Neural crest cell (in vitro differentiated cells): ENCODE data around the gene SMG6. TPM values are rescaled to one million over a fixed set of nuclear protein-coding genes. Genes with fewer than 3 reads are reported as not detected.
A peak's percentile ranks its signal among the peaks of the same experiment; 100 is the strongest.

Experiments
- DNase-seq: peaks from one replicate; pipeline ENCODE4 v3.0.0; 2021; ENCODE audit warnings: low read depth, mixed read lengths, low spot score
- H3K27ac Mint-ChIP-seq: one replicate; pipeline ENCODE4 v1.8.0; 2021; ENCODE audit warnings: mild to moderate bottlenecking, mixed read lengths; ENCODE audit not compliant: unreplicated experiment
- H3K27me3 Mint-ChIP-seq: 2 replicates; pipeline ENCODE4 v1.8.0; 2021; ENCODE audit warnings: low read depth, mild to moderate bottlenecking, mixed read lengths
- H3K36me3 Mint-ChIP-seq: 2 replicates; pipeline ENCODE4 v1.8.0; 2021; ENCODE audit warnings: low read depth, mild to moderate bottlenecking, mixed read lengths
- H3K4me1 Mint-ChIP-seq: 2 replicates; pipeline ENCODE4 v1.8.0; 2021; ENCODE audit warnings: mixed read lengths
- H3K4me3 Mint-ChIP-seq: one replicate; pipeline ENCODE4 v1.8.0; 2021; ENCODE audit warnings: mild to moderate bottlenecking, mixed read lengths
- H3K9me3 Mint-ChIP-seq: 2 replicates; pipeline ENCODE4 v1.8.0; 2021; ENCODE audit warnings: mixed read lengths
- CTCF ChIP-seq: fragments of 200-600 bp; sonication (generic); conservative IDR thresholded peaks from 2 replicates; pipeline ENCODE4 v1.5.0; 2021; ENCODE audit warnings: antibody characterized with exemption, mild to moderate bottlenecking
- total RNA-seq: library from RNA; stranded (reverse); gene quantifications from 2 replicates; pipeline ENCODE4 v1.2.1, GENCODE V29; 2021

The SMG6 gene
- total RNA-seq, 1 donor from 2014 or later: 57.2 TPM

GRCh38 chr17:2275722-2276121, 27.9 kb downstream of the SMG6 start:
- no peak overlapping the region for H3K27ac Mint-ChIP-seq
- H3K4me3 Mint-ChIP-seq: no peak overlapping the region
- no peaks in the 10 kb centered on the region for H3K9me3 Mint-ChIP-seq
- DNase-seq: no peak
- H3K4me1 Mint-ChIP-seq: no peaks in the 10 kb centered on the region
- no peaks in the 10 kb centered on the region for H3K27me3 Mint-ChIP-seq
- TF ChIP-seq CTCF: no peak
- peaks cover 5% of the 10 kb centered on the region for H3K36me3 Mint-ChIP-seq

- H3K4me1 Mint-ChIP-seq: no peaks in the 10 kb centered on the region
- TF ChIP-seq CTCF: no peak
- H3K9me3 Mint-ChIP-seq: no peaks in the 10 kb centered on the region
- DNase-seq: no peak
- peaks cover 5% of the 10 kb centered on the region for H3K36me3 Mint-ChIP-seq
- H3K27ac Mint-ChIP-seq: no peak overlapping the region
- no peaks in the 10 kb centered on the region for H3K27me3 Mint-ChIP-seq
- H3K4me3 Mint-ChIP-seq: no peak overlapping the region
These were observed 29.2 kb downstream of the SMG6 start for GRCh38 chr17:2274414-2274813.

- H3K27ac Mint-ChIP-seq: peak overlapping the region; percentile 39
- no peak for TF ChIP-seq CTCF
- H3K9me3 Mint-ChIP-seq: no peaks in the 10 kb centered on the region
- DNase-seq: no peak
- H3K36me3 Mint-ChIP-seq: peaks cover 5% of the 10 kb centered on the region
- no peaks in the 10 kb centered on the region for H3K27me3 Mint-ChIP-seq
- no peaks in the 10 kb centered on the region for H3K4me1 Mint-ChIP-seq
- no peak overlapping the region for H3K4me3 Mint-ChIP-seq
These were observed 31.4 kb downstream of the SMG6 start for GRCh38 chr17:2271985-2272702.

- H3K27me3 Mint-ChIP-seq: no peaks in the 10 kb centered on the region
- DNase-seq: no peak
These were observed 36.2 kb downstream of the SMG6 start for GRCh38 chr17:2267354-2267753.

GRCh38 chr17:2266865-2267228, 36.7 kb downstream of the SMG6 start:
- H3K9me3 Mint-ChIP-seq: no peaks in the 10 kb centered on the region
- H3K36me3 Mint-ChIP-seq: peaks cover 7% of the 10 kb centered on the region
- H3K4me3 Mint-ChIP-seq: no peak overlapping the region
- H3K27me3 Mint-ChIP-seq: no peaks in the 10 kb centered on the region
- no peak for TF ChIP-seq CTCF
- no peak for DNase-seq
- H3K27ac Mint-ChIP-seq: no peak overlapping the region
- H3K4me1 Mint-ChIP-seq: no peaks in the 10 kb centered on the region

More at GRCh38 chr17:2267354-2267753, 36.2 kb downstream of the SMG6 start:
- no peak overlapping the region for H3K27ac Mint-ChIP-seq
- no peaks in the 10 kb centered on the region for H3K4me1 Mint-ChIP-seq
- no peaks in the 10 kb centered on the region for H3K9me3 Mint-ChIP-seq
- peaks cover 11% of the 10 kb centered on the region for H3K36me3 Mint-ChIP-seq
- no peak for TF ChIP-seq CTCF
- no peak overlapping the region for H3K4me3 Mint-ChIP-seq
